ENCODE data around the gene FRMD6.

FRMD6 gene

DNA sequence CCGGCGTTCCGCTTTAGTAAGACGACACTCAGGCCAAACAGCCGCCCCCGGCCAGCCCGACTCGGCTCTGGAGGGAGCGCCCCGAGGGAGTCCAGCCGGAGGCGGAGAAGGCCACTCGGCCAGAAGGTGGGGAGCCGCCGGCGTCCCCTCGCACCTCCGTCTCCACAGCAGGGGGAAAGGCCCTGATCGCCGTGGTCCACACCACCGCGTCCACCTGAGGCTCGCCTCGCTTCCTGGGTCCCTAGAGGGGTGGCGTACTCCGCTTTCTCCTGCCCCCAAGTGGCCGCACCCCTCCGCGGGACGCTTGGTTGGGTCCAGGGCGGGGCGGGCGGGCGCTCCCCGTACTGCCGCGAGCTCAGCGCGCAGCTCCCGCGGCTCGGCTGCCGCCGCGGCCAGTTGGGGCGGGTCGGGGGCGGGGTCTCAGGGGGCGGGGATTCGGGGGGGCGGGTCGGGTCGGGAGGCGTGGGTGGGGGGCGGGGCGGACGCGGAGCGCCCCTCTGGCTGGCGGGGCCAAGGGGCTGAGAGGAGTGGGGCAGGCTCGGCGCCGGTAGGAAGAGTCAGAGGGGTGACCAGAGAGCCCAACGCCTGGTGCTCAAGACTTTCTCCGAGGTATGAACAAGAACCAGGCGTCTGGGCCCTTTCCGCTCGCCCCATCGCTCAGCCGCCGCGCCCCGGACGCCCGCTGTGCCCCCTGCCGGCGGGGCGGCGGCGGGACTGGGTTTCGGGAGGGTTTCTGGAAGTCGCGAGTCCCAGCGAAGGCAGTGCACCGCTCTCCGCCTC is at the start of gene FRMD6:
Gene FRMD6, plus strand, starts transcription at position 523 of the 780 bp plus-strand sequence. CDS start 37,927 bp downstream, outside the sequence.
- DNase-seq (ENCODE audit: low read depth in 3 of 3): peak; percentile 59 to 66 (median 60)

DNA sequence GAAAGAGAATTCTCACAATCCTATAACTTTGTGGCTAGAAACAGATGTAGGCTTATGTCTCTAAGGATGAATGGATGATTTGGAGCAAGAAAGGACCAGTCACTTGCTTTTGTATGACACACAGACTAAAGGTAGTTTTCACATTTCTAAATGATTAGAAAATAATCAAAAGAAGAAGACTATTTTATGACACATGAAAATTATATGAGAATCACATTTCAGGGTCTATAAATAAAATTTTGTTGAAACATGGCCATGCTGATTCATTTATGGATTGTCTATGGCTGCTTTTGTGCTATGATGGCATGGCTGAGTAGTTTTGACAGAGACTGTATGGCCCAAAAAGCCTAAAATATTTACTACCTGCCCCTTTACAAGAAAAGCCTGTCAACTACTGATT is 49.4 kb upstream of the FRMD6 start:
- DNase-seq (ENCODE audit: low read depth in 3 of 3): no peak

GRCh38 chr14:51603495-51603894 is 48.2 kb upstream of the FRMD6 start:
- DNase-seq (ENCODE audit: low read depth in 3 of 3): no peak

DNA sequence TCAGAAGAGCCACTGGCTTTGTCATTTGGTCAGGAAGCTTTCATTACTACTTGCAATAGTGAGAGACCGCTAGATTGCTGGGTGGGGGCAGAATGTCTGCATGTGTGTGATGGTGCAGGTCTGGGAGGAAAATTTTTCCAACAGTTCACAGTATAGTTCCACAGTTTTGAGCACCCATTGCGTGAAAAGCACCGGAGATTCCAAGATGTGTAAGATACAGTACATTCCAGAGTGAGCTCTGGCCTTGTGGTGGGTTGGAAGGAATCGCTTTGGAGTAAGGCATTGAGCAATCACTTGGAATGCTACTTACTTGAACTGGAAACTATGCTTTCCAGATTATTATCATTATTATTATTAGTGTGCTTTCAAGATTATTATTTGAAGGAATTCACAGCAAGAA is 47.6 kb upstream of the FRMD6 start:
- no peak for DNase-seq (ENCODE audit: low read depth in 3 of 3)

DNA sequence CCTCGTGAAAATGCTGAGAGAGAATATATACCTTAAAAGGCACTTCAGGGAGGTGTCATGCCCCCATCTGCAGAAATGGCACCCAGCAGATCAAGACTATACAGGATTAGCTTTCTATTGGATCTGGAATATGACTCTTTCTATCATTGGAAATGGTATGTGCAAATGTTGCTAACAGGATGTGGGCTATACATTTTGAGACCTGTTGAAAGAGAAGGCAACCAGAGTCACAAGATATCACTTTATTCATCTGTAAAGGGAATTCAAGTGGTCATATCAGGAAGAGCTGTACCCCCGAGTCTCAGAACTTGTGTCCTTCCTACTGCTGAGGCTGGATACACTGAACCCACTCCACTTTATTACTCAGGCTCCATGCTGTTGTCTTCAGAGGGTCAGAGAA is 46.1 kb upstream of the FRMD6 start:
- DNase-seq (ENCODE audit: low read depth in 3 of 3): no peak

- no peak for DNase-seq (ENCODE audit: low read depth in 3 of 3)
Measured at GRCh38 chr14:51607711-51608110, 44.0 kb upstream of the FRMD6 start.

- DNase-seq (ENCODE audit: low read depth in 3 of 3): no peak
Measured at GRCh38 chr14:51609251-51609954, 42.3 kb upstream of the FRMD6 start.

DNA sequence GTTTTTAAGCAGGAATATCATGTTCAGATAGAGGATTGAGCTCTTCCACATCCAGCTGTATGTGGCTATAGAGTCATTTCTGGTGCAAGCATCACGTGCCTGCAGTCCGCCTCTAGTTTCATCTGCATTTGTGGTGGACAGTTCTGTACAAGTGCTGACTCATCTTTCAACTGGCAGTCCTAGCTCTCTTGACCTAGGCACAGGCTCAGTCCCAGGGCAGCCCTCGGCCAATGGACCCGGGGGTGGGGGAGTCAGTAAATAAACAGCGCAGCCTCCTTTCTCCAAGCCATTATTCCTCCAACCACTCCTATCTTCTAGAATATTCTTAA is 41.8 kb upstream of the FRMD6 start:
- no peak for DNase-seq (ENCODE audit: low read depth in 3 of 3)

DNA sequence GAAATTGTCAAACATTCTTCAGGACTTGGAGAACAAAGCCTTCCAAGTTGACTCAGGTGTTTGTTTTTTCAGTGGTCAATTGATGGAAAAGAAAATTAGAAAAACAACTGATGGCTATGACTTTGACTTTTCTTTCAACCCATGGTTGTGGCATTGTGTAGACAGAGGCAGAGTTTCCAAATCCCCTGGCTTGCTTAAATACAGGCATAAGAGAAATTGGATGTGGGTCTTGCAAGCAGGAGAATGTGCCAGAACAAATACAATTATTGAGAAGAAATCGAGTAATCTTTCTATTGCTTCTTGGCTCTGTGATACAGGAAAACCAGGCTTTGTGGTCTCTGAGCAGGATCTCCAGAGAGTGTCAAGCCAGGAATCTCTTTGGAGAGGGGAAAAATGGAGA is 40.9 kb upstream of the FRMD6 start:
- DNase-seq (ENCODE audit: low read depth in 3 of 3): no peak

- DNase-seq (ENCODE audit: low read depth in 3 of 3): no peak
Measured at GRCh38 chr14:51612449-51612848, 39.3 kb upstream of the FRMD6 start.

DNA sequence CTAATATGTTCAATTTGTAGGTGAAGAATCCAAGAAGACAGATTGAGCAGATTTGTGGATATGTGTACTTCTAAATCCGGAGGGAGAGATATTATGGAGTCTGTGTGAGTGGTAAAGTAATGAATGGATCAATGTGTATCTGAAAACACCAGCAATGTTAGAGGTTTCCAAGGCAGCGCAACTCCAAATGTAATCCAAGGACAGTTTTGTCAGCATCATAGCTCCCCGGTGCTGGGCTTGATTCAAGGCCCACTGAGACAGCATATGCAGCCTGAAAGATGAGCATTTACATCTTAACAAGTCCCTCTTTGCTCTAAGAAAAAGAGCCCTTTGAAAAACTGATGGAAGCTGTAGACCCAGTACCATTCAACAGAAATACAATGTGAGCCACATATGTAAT is 38.3 kb upstream of the FRMD6 start:
- no peak for DNase-seq (ENCODE audit: low read depth in 3 of 3)

DNA sequence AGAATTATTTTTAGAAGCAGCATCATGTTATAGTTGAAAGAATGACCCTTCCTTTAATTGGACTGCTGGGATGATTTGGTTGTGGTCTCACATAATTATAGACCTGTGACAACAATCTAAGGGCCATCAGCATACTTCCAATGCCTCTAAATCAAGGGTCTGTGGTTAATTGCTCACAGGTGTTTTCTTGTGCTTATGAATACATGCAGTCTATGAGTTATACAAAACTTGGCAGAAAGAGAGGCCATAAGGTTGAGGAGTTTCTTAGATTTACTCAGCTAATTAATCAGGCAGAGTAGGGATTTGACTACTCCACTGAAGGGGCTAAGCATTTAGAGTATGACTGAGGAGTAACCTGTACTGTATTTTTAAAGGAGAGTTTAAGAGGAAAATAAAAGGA is 37.0 kb upstream of the FRMD6 start:
- DNase-seq (ENCODE audit: low read depth in 3 of 3): no peak

- no peak for DNase-seq (ENCODE audit: low read depth in 3 of 3)
Measured at GRCh38 chr14:51616256-51616655, 35.5 kb upstream of the FRMD6 start.

GRCh38 chr14:51616724-51617409 is 34.8 kb upstream of the FRMD6 start:
- no peak for DNase-seq (ENCODE audit: low read depth in 3 of 3)

- no peak for DNase-seq (ENCODE audit: low read depth in 3 of 3)
Measured at GRCh38 chr14:51619561-51619960, 32.1 kb upstream of the FRMD6 start.

DNA sequence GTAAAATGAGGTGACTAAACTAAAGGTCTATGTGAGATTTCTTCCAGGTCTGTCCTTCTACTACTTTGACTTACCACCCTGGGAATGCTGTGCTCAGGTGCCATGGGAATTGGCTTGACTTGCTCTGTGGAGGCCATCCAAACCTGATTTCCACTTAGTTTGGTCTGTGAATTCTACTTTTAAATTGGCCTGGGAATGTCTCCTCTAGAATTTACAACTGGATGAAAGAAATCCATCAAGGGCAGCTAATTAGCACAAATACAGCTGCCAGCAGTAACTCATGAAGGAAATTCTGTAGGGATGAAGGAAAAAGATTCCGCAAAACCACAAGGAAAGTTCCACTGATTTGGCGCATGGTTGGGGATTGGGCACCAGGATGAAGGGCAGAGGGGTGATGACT is 31.7 kb upstream of the FRMD6 start:
- no peak for DNase-seq (ENCODE audit: low read depth in 3 of 3)

DNA sequence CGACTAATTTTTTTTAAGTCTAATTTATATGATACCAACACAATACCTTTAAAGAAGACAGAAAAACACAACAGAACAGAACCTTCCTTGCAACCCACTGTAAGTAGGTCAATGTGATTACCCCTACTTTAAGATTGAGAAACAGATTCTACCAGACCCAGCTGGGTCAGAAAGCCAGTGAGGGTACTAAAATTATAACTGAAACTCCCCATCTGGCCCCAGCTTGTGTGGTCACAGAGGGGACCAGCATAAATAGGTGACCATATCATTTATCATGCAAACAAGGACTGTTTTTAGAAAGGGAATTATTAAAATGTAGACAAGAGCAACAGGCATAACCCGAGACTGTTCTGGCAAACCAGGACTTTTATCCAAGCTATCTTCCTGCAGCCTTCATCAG is 30.1 kb upstream of the FRMD6 start:
- no peak for DNase-seq (ENCODE audit: low read depth in 3 of 3)

GRCh38 chr14:51622376-51622775 is 29.3 kb upstream of the FRMD6 start:
- DNase-seq (ENCODE audit: low read depth in 3 of 3): no peak

DNA sequence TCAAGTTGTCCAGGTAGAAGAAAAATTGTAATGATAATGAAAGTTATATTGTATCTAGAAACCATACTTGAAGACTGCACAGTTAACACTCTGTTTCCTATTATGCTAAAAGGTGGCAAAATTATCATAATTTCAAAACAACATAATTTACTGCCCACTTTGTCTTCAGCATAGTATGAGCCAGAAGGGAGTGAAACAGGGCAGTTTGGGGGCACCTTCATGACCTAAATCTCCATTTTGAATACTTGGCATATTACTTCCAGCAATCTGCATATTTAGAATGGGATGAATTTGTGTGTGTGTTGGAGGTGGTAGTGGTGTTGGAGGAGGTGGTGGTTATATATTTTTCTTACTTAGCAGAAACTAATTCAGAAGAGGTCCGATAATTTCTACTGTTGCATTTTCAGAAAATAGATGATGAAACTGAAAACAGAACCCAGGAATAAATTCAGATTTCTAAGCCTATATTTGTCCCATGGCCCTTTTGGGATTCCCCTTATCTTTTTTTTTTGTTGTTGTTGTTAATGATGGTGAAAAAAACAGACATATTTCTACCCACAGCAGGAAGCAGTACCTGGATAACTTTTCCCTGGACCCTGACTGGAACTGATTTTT is 26.6 kb upstream of the FRMD6 start:
- no peak for DNase-seq (ENCODE audit: low read depth in 3 of 3)

DNA sequence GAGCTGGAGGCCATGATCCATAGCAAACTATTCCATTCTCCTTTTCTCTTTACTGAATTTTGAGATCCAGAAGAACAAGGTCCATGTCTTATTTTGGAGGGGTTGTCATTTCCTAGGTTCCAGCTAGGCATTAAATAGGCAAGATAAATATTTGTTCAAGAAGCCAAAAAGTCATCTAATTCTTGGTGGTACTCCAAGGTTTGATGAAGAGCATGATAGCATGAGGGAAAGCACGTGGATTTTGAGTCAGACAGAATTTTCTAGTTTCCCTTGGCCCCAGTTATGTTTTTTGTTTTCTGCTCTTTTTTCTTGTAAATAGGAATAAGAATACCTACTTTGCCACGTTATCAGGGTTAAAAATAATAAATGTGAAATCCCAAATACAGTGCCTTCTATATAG is 25.5 kb upstream of the FRMD6 start:
- no peak for DNase-seq (ENCODE audit: low read depth in 3 of 3)

- DNase-seq (ENCODE audit: low read depth in 3 of 3): no peak
Measured at GRCh38 chr14:51626788-51627187, 24.9 kb upstream of the FRMD6 start.

DNA sequence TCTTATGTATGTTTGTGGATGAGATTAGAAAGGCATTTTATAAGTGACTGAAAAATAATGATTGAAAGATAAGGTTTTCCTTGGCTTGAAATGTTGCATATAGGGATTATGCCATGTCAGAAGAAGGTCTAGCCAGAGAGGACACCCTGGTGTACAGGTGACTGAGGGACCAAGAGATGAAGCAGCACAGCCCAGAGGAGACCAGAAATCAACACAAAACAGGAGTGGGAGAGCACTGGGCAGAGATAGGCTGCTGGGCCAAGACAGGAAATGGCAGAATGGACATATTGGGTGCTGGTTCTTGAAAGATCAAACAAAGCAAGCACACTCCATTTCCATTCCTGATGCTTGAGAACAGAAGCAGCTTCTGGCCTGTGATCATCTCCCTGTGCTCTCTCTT is 24.4 kb upstream of the FRMD6 start:
- no peak for DNase-seq (ENCODE audit: low read depth in 3 of 3)

GRCh38 chr14:51628238-51628637 is 23.5 kb upstream of the FRMD6 start:
- DNase-seq (ENCODE audit: low read depth in 3 of 3): no peak

All from stimulated activated CD4-positive, alpha-beta T cell treated with anti-CD3 and anti-CD28 coated beads, TNF-alpha, amount 100 ng/mL, for 4 hours (primary cell).